Tibial nerve (tissue), 4 donors: ENCODE results near the gene MTCH1. TPM values are rescaled to one million over a fixed set of nuclear protein-coding genes. Genes with fewer than 3 reads are reported as not detected.

Experiments
- DNase-seq, 2 donors: peaks; one replicate each; pipeline ENCODE4 v3.0.0-alpha.2; 2019; ENCODE audit warnings: low spot score in 2 of 2
- H3K27ac ChIP-seq, 4 donors: fragments of 200-600 bp; sonication (generic) in 3 of 4; one replicate each; pipeline ENCODE4 v1.5.1; 2017 to 2019; ENCODE audit warnings: mild to moderate bottlenecking in 1 of 4
- H3K27me3 ChIP-seq, 2 donors: fragments of 200-600 bp; sonication (generic) in 1 of 2; one replicate each; pipeline versions ENCODE4 v1.5.1 to v1.6.0; 2017 to 2019
- H3K36me3 ChIP-seq, 3 donors: fragments of 200-600 bp; sonication (generic); one replicate each; pipeline ENCODE4 v1.5.1; 2018 to 2019
- H3K4me1 ChIP-seq, 4 donors: fragments of 200-600 bp; sonication (generic) in 3 of 4; one replicate each; pipeline ENCODE4 v1.5.1; 2017 to 2019
- H3K4me3 ChIP-seq, 4 donors: fragments of 200-600 bp; sonication (generic) in 3 of 4; one replicate each; pipeline ENCODE4 v1.5.1; 2017 to 2019; ENCODE audit warnings: mild to moderate bottlenecking in 1 of 4, moderate library complexity in 1 of 4
- H3K9me3 ChIP-seq, 4 donors: fragments of 200-600 bp; sonication (generic) in 3 of 4; one replicate each; pipeline ENCODE4 v1.5.1; 2017 to 2019
- CTCF ChIP-seq, 5 experiments: fragments of 200-600 bp in 3 of 5; fragments of 450-650 bp in 2 of 5; sonication (generic) in 3 of 5; IDR thresholded peaks; one replicate each; pipeline ENCODE4 v1.5.1; 2016 to 2019; ENCODE audit warnings: antibody characterized with exemption in 5 of 5, mild to moderate bottlenecking in 3 of 5, moderate library complexity in 2 of 5
- EP300 ChIP-seq, 2 donors: sonication (generic); formaldehyde crosslinking; IDR thresholded peaks; one replicate each; pipeline ENCODE4 v1.6.1; 2017; ENCODE audit warnings: antibody characterized with exemption in 2 of 2, mild to moderate bottlenecking in 1 of 2
- POLR2A ChIP-seq, 2 donors: fragments of 450-650 bp; IDR thresholded peaks; one replicate each; pipeline ENCODE4 v1.6.1; 2017; ENCODE audit warnings: antibody characterized with exemption in 2 of 2, mild to moderate bottlenecking in 2 of 2, moderate library complexity in 2 of 2
- WGBS, 2 donors: methylation state at CpG; one replicate each; pipeline ENCODE4 v1.1.5; 2018; 5-methylcytosine and 5-hydroxymethylcytosine counted together
- total RNA-seq, 4 donors: library from RNA; depleted of rRNA; stranded (reverse); fragments of >200 nt; gene quantifications; one replicate each; pipeline ENCODE4 v1.1.0, GENCODE V29; 2016

Gene MTCH1
- total RNA-seq, 4 donors from 2014 or later: 277 to 347 (median 301) TPM

- WGBS, 2 donors: 59 to 69% methylated on average over 15 to 16 of the region's 16 CpGs
- Histone ChIP-seq H3K4me3 (no peak overlapping the region), H3K27me3 (no peaks in the 10 kb centered on the region), H3K4me1 (peaks cover 0 to 76% (median 11%) of the 10 kb centered on the region in 4 donors), H3K36me3 (peaks cover 12 to 73% (median 19%) of the 10 kb centered on the region in 3 donors), H3K27ac (peak overlapping the region in 2 of 4 donors; percentile 15 to 54), H3K9me3 (no peaks in the 10 kb centered on the region)
- no peak for TF ChIP-seq POLR2A (IDR thresholded peaks at IDR 0.05)
- TF ChIP-seq CTCF (IDR thresholded peaks at IDR 0.05): peak in 3 of 5 experiments; percentile 14 to 30 (median 24)
- DNase-seq: no peak
Measured at GRCh38 chr6:36977470-36977941, 8.5 kb downstream of the MTCH1 start.

GRCh38 chr6:36976931-36977330 is 9.1 kb downstream of the MTCH1 start:
- Histone ChIP-seq H3K36me3 (peaks cover 12 to 79% (median 22%) of the 10 kb centered on the region in 3 donors), H3K4me1 (peaks cover 0 to 76% (median 12%) of the 10 kb centered on the region in 4 donors), H3K4me3 (no peak overlapping the region), H3K27ac (peak overlapping the region in 2 of 4 donors; percentile 16 to 57), H3K27me3 (no peaks in the 10 kb centered on the region), H3K9me3 (no peaks in the 10 kb centered on the region)
- DNase-seq: no peak
- TF ChIP-seq EP300 (IDR thresholded peaks at IDR 0.05) (no peak), CTCF (IDR thresholded peaks at IDR 0.05) (no peak), POLR2A (IDR thresholded peaks at IDR 0.05) (no peak)
- 93 to 97% methylated on average over 6 of the region's 6 CpGs for WGBS, 2 donors

- Histone ChIP-seq H3K27me3 (no peaks in the 10 kb centered on the region), H3K27ac (peak overlapping the region in 1 of 4 donors; percentile 57), H3K36me3 (peaks cover 12 to 83% (median 27%) of the 10 kb centered on the region in 3 donors), H3K4me3 (no peak overlapping the region), H3K9me3 (no peaks in the 10 kb centered on the region), H3K4me1 (peaks cover 0 to 75% (median 12%) of the 10 kb centered on the region in 4 donors)
- TF ChIP-seq CTCF (IDR thresholded peaks at IDR 0.05) (no peak), POLR2A (IDR thresholded peaks at IDR 0.05) (no peak), EP300 (IDR thresholded peaks at IDR 0.05) (no peak)
- 93 to 98% methylated on average over 7 of the region's 7 CpGs for whole genome bisulfite sequencing, 2 donors
- no peak for DNase-seq
Measured at GRCh38 chr6:36976509-36976908, 9.5 kb downstream of the MTCH1 start.

GRCh38 chr6:36976007-36976264 is 10.1 kb downstream of the MTCH1 start:
- peaks cover 18 to 84% (median 32%) of the 10 kb centered on the region in 3 donors for H3K36me3 ChIP-seq
- H3K27ac ChIP-seq: peak overlapping the region in 2 of 4 donors; percentile 11 to 57

More at GRCh38 chr6:36976007-36976264, 10.1 kb downstream of the MTCH1 start:
- no peaks in the 10 kb centered on the region for H3K27me3 ChIP-seq
- 91% methylated on average over 4 of the region's 4 CpGs for WGBS, 2 donors
- H3K9me3 ChIP-seq: no peaks in the 10 kb centered on the region
- H3K4me1 ChIP-seq: peaks cover 0 to 73% (median 12%) of the 10 kb centered on the region in 4 donors
- no peak overlapping the region for H3K4me3 ChIP-seq
- DNase-seq: no peak
- TF ChIP-seq POLR2A (IDR thresholded peaks at IDR 0.05) (no peak), EP300 (IDR thresholded peaks at IDR 0.05) (no peak), CTCF (IDR thresholded peaks at IDR 0.05) (no peak)
